GM18867 (cell line): Measurements from ENCODE around the gene PTMA.

Experiments used
- ATAC-seq: cut with Tn5 transposase; IDR thresholded peaks from one replicate; pipeline ENCODE4 v1.9.1; 2021; ENCODE audit warnings: mild to moderate bottlenecking, moderate library complexity; ENCODE audit not compliant: unreplicated experiment

Gene PTMA

DNA sequence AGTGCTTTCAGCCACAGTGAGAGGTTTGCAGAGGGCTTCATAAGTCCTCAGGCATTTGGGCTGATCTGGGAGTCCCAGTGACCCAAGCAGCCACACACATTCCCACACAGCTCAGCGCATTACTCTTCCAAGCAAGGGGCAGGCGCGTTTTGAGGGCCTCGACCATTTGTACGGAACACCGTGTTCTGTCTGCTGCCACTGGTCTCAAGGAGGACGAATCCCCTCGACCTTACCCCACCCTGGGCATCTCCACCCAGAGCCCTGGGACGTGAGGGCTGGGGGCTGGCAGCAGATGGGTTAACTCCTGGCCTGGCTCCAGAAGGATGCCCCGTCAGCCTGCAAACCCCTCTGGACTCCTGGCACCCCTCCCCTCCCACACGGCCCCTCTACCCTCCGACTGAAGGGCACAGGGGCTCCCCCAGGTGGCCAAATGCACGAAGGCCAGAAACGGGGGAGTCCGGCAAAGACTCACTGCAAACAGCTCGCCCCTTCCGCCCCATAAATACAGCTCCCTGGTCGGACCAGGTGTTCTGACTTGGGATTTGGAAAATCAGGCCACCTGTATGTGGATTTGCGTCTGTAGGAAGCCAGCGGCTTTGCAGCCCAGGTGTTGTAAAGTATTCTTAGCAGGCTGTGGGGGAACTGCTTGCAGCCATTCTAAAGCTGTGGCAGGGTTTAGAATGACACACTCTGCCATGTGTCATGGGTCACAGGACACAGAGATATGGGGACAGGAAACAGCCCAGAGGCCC lies 33.6 kb upstream of the PTMA start:
- peak; percentile 36 for ATAC-seq

DNA sequence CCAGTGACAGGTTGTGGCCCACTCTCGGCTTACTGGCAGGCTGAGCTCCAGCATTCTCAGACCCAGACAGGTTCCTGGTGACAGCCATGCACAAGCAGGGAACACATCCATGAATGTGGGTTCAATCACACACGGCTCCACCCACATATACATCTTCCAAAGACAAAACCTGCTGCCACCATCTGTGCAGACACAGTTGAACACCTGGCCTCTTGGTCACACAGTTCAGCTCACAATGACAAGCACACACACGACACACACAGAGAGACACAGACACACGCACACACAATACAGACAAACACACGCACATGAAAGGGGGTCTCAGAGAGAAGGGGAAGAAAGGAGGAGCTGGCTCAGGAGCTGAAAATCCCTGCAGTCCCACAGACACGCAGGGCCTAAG lies 32.1 kb upstream of the PTMA start:
- no peak for ATAC-seq

DNA sequence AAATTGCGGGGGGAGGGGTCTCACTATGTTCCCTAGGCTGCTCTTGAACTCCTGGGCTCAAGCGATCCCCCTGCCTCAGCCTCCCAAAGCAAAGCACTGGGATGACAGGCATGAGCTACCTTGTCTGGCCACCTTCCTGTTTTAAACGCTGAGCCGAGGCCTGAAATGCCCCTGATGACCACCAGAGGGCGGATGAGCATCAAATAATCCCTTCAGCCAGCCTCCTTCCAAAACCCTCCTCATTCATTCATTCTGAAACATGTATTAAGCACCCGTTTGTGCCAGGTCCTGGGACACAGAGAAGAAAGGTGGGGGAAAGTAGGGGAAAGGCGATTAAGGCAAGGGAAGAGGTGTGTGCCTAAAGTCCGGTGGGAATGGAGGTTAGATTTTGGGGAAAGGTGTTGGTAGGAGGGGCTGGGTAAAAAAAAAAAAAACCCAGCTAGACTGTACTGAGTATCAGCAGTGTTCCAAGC lies 30.7 kb upstream of the PTMA start:
- no peak for ATAC-seq

DNA sequence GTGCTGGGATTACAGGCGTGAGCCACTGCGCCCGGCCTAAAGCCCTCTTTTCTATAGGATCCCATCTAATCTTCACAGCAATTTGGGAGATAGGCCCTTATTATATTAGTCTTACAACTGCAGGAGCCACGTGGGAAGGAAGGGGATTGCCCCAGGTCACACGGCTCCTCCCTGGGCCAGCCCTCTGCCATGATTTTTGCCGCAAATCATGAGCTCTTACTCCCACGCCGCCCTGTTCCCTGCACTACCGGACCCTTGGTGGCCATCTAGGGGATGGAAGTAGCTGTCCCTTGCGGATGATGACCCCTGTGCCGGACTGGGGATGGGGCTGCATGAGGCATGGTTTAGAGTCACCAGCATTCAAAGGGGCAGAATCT lies 28.4 kb upstream of the PTMA start:
- ATAC-seq = no peak

DNA sequence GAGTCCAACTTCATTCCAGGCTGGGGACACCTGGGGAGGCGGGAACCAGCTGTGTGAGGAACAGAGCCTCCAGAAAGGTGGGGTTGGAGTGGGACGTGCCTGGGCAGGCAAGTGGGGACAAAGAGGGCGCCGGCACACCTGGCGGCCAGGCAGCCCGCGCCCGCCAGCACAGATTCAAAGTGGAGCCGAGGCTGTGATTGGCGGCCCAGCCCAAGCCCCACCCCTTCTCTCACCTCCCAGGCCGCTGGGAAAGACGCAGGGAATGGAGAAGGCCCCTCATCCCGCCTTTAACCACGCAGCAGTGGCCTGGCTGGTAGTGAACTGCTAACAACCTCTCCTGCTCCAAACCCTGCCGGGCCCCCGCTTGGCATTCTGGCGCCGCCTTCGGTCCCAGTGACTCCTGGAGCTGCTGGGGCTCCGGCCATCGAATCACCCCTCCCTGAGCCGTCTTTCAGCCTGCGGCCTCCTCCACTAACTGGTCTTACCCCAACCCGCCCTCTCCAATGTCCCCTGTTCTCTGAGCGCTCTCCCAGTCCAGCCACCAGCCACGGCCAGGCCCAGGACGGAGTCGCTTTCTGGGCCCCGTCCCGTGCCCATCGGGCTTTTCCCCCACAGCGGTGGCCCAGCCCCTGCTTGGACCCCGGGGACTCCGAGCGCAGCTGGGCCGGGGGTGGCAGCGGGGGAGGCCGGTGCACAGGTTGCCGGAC lies 27.9 kb upstream of the PTMA start:
- ATAC-seq = peak; percentile 19

DNA sequence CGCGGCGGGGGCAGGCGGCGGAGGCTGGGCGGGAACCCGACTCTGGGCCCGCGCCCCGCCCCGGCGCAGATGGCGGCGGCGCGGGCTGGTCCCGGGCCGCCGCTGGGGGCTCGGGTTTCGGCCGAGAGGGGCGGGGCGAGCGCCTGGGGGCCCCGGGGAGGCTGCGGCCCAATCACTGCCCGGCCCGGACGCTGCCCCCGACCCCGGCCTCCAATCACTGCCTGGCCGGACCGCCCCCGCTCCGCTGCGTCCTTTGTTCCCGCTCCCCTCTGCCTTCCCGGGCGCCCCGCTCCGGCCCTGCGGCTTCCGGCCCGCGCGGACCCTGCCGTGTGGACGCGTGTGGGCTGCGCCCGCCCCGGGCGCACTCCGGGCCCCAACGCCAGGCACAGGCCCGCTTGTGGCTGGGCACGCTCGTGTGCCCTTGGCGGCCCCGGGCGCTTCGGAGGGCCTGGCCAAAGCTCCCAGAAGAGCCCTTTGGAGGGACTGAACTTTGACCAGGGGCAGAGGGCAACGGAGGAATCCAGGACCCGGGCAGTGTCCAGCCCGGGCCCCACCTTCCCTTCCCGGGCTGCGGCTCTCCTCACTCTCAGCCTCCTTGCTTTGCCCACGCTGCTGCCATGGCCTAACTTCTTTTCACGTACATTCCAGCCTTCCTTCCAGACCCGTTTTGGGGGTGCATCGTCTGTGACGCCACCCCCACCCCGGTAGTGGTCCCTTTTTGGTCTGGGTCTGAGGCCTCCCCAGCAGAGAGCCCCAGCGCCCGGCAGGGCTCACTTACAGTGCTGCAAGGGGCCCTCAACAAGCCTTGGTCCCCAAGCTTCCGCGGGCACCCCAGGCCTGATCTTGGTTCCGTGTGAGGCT lies 27.1 kb upstream of the PTMA start:
- ATAC-seq = peak; percentile 59

DNA sequence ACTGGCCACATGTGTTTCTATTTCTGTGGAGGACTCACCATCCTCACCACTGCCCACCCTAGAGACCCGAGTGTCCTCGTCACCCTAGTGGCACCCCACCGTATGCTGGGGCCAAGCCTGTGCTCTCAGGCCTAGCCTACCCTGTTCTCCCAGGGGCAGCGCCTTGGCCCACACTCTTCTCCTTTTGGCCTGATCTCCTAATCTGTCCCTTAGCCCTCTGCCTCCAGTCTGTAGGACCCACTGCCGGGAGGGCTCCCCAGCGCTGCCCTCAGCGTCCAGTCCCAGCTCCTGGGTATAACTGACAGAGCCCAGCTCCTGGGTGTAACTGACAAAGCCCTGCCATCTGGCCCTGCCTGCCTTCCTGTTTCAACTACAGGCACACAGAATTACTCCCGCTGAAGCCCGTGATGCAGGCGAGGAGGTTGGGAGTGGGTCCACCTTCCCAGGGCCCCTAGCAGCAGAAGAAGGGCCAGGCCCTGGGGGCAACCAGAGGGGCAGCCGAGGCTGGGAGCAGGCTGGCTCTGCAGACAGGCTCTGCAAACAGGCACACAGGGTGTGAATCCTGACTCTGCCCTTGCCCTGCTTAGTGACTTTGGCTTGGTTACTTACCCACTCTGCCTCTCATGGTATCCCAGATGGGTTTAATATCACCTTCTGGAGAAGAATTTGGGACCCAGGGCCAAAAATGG lies 25.6 kb upstream of the PTMA start:
- ATAC-seq = no peak

DNA sequence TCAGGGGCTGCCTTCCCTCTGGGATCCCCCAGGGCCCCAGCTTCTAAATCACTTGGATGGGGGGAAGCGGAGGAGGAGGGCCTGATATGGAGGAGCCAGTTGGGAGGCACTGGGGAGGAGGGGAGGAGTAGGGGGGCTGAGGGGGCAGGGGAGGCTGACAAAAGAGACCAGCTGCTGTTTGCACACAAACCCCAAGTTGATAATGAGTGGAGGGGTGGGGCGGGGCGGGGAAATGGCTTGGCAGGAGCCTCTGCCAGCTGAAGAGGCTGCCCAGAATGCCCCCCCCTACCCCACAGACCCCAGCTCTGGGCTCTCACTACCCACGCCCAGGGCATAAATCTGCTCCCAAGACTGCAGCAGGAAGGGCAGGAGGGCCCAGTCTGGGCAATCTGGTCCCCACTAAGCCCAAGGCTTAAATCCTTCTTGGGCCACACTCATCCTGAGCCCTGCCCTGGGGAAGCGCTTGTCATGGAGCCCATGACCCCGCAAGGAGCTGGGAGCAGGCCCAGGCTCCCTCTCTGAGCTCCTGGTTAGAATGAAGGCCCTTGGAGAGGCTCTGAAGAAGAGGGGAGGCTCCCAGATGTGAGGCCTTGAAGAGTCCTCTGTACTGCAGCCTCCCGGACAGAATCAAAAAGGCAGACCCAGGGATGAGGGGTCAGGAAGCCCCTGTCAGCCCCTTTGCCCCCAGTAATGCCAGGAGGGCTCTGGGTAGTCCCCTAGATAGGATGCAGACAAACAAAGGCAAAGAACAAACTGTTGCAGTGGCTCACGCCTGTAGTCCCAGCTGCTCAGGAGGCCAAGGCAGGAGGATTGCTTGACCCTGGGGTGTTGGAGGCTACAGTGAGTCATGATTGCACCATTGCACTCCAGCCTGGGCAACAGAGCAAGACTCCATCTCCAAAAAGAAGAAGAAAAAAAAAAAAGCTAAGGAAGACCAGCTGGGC lies 24.8 kb upstream of the PTMA start:
- ATAC-seq = no peak

DNA sequence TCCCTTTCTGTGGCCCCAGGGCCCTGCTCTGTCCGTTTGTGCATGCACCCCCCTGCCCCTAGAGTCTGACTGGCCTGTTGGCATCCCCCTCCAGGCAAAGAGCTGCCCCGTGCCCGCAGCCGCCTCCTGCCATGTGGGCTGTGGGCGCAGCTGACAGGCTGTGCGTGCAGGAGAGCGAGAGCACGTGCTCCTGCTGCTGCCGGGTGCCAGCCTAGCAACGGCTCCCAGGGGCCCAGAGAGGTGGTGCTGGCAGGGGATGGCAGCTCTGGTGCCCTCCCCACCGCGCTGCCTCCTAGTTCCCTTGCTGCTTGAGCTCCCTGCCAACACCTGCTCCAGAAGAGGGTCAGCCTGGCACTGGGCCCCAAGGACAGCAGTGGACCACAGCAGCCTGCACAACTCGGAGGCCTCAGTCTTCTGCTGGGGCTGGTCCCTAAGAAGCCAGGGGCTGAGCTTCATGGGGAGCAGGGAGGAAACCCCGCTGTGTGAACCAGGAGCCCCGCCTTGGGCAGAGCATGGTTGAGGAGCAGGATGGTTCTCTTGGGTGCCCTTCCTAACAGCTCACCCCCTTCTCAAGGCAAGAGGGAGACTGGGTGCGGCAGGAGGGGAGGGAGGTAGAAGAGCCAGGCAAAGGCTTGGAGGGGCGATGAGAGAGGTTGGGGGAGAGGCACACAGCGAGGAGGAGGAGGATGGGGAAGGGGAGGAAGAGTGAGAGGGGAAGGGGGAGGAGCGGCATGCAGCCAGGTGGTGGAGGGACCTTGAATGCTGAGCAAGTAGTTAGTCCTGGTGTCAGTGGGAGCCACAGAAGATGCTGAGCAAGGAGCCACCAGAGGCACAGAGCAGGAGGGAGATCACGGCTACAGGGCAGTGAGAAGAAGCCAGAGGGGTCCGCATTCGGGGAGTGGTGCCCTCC lies 23.8 kb upstream of the PTMA start:
- ATAC-seq = no peak

DNA sequence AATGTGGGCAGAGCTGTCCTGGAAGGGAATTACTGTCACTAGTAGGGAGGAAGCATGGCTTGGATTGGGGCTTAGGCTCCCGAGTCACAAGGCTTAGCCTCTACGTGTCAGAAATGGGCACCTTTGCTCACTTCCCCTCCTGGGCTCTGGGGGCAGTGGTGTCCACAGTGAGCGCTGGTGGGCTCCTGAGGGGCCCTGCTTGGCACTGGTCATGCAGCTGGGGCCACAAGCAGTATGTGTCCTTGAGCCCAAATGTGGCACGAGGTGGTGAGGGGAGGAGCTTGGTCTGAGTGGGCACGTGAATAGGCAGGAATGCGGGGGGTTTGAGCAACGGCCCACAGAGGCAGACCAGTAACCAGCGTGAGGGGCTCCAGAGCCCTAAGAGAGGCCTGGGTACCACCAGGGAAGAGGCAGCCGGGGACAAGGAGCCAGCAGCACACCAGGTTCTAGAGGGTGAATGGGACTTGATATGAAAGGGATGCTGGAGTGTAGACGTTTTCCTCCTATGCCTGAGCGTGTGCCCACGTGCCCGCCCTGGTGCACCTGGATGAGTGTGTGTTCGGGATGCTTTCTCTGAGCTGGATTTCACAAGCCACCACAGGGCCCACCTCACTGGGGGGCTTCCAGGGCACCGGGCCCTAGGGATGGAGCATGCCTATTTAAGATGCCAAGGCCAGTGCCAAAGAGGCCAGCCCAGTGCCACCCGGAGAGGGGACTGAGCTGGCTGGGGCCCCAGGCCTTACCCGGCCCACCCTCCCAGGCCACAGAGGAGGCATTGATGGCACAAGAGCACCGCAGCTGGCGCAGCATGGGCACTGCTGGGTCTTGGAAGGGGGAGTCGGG lies 22.8 kb upstream of the PTMA start:
- no peak for ATAC-seq

DNA sequence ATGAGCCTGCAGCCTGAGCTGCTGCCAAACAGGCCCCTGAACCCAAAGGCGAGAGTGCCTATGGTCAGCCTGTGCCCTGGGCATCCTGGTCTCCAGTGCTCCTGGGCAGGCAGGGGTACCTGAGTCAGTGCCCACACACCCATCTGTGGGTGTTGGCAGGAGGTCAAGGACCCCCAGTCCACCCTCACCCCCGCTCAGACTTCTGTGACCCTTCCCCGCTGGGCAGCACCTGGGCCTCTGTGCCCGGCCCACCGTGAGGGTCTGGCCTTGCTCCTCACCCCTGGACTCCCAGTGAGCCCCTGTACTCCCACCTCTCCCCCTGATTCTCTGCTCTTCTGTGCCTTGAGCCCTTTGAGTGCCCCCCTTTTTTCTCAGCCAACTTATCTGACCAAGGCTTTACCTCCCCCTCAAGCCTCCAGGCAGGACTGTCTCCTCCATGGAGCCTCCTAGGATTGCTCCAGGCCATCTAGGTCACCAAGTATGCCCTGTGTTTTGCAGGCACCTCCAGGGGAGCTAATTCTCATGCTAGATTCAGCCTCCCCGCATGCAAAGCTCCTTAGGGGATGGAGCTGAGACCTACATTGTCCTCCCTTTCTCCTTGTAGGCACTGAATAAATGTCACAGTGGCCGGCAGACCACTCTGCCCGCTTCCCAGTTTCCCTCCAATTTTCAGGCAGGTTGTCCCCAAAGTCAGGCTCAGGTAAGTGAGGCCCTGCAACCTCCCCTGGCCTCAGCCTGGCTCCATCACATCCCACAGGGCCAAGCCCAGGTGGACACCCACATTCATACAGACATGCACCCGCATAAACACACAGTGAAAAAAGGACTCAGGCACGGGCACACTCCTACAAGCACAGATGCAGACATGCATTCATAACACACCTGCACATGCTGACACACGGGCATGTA lies 21.9 kb upstream of the PTMA start:
- no peak for ATAC-seq

DNA sequence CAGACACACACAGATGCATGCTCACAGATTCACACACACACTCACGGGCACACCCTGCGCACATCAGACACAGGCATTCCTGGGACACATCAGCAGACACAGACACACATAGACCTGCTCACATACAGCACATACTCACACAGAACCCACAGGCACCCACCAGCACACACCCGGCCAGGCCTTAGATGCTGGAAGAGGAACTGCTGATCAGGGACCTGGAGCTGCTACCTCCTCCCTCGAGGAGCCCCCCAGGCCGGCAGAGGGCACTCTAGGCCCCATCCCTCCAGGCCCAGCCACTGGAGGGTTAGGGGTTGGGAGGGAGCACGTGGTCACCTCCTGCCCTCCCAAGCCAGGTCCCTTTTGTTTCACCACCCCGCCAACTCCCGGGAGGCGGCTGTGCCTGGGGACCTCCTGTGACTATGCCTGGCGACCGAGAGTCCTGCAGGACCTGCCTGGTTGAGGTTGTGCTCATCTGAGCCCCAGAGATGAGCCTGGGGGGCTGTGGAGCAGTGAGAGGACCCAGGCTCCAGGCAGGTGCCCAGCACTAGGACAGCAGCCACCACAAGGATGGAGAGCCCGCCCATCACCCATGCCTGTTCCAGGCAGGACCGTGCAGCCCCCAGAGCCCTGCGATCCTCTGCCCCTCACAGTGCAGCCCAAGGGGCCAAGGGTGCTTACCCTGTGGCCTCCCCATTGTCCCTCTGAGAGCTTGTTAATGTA lies 21.0 kb upstream of the PTMA start:
- ATAC-seq = no peak

DNA sequence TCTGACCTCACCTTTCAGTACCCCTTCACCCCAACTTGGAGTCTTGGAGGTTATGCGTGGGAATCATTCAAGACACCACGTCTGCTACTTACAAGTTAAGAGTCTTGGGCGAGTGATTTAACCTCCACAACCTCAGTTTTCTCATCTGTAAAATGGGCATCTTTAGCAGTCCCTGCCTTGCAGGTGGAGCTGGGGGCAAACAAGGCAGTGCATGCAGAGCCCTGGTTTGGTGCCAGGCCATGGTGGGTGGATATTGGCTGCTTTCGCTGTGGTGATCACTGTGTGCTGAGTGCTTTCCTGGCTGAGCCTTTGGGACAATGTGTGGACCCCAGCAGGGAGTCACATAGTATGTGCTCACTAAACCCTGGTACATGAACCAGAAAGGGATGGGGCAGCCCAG lies 20.4 kb upstream of the PTMA start:
- ATAC-seq = no peak

DNA sequence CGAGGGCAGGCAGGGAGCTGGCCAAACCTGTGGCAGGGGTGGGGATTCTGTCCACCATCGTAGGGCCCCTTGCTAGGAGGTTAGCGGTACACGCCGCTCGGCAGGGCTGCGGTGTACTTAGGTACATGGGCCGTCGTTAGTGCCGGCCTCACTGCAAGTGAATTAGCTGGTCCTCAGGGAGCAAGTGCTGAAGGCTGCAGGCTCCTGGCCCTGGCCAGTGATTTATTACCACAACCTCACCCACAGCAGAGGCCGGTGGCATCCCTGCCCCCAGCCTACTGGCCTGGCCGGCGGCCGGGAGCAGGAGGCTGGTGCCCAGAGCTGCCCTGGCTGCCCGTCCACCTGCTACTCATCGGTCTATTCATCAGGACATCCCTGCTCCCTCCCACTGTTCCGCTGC lies 19.6 kb upstream of the PTMA start:
- no peak for ATAC-seq

DNA sequence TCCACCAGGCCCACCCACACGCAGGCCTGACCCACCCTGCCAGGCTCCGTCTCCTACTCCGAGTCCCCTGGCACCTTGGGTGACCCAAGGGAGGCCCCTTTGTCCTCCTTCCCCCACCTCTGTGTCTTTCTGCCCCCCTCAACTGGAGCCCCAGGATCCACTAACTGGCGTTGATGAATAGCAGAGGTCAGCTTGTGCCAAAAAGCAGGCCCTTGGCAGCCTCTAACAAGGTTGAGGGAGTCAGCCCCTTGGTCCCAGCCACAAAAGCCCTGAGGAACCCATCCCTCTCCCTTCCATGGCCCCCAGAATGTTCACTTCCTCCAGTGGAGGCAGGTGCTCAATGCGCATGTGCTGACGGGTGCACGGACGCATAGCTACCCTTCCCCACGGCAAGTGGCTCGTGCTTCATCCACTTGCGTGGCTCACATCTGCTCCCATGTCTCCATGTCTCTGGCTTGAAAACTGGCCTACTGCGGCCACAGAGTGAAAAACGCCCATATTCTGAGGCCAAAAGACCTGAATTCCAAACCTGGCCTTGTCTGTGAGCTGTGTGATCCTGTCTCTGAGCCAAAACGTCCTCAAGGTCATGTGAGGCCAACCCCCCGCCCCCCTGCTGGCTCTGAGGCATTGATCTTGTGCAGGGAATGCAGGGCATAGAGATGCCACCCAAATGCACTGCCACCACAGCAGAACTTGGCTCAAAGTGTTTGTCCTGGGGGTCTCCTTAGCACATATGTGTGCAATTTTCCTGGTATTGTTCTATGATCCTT lies 19.0 kb upstream of the PTMA start:
- no peak for ATAC-seq
